Activated T-cell treated with anti-CD3 and anti-CD28 coated beads, Interleukin-2, amount 50 U/mL, for 24 hours (primary cell): ENCODE data around the gene GPC5.

Source experiments
- DNase-seq: peaks from one replicate; pipeline ENCODE4 v3.0.0-alpha.2; 2020
- H3K27ac Mint-ChIP-seq: 2 replicates; pipeline ENCODE4 v1.8.0; 2020; ENCODE audit warnings: mild to moderate bottlenecking, mixed read lengths
- H3K27me3 Mint-ChIP-seq: 2 replicates; pipeline ENCODE4 v1.8.0; 2020; ENCODE audit warnings: mixed read lengths
- H3K36me3 Mint-ChIP-seq: 2 replicates; pipeline ENCODE4 v1.8.0; 2020; ENCODE audit warnings: low read depth, mixed read lengths
- H3K4me1 Mint-ChIP-seq: 2 replicates; pipeline ENCODE4 v1.8.0; 2020; ENCODE audit warnings: low read depth, mixed read lengths
- H3K4me3 Mint-ChIP-seq: 2 replicates; pipeline ENCODE4 v1.8.0; 2020; ENCODE audit warnings: mild to moderate bottlenecking, moderate library complexity, mixed read lengths
- H3K9me3 Mint-ChIP-seq: 2 replicates; pipeline ENCODE4 v1.8.0; 2020; ENCODE audit warnings: mixed read lengths

The GPC5 gene

DNA sequence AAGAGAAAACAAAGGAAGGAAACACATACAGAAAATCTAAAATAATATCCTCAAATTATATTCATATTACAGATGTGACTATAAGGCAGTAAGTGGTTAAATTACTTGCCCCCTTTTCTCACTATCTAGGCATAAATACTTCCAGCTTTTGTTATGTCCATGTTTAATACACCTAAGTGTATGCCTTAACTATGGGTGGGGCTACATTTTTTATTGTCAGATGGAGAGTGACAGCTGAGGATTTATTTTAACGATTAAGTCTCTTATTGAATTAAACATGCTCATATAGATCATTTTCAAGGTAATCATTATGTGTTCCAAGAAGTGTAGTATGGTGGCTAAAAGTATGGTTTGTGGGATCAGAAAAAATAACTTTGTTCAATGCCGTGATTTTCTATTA is 909.3 kb downstream of the GPC5 start:
- Mint-ChIP-seq H3K9me3 (peaks cover 5% of the 10 kb centered on the region), H3K27ac (no peak overlapping the region), H3K4me1 (no peaks in the 10 kb centered on the region), H3K27me3 (no peaks in the 10 kb centered on the region), H3K4me3 (no peak overlapping the region), H3K36me3 (no peaks in the 10 kb centered on the region)
- DNase-seq: no peak

DNA sequence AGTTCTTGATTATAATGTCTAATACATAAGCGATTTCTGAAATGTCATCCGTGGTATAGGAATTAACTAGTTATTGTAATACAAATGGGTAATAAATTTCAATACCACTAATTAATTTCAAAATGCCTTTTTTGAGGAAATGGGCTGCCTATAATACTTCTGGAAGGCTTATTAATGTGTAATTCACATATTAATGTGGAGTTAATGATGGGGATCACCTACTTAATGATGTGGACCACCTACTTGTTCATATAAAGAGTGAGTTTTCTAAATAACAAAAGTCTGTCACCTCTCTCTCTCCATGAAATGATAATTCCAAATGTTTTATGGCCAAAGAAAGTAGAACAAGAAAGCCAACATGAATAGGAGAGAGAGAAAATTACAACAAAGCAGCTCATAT is 914.4 kb downstream of the GPC5 start:
- H3K27me3 Mint-ChIP-seq: no peaks in the 10 kb centered on the region
- no peaks in the 10 kb centered on the region for H3K36me3 Mint-ChIP-seq
- H3K4me3 Mint-ChIP-seq: no peak overlapping the region

DNA sequence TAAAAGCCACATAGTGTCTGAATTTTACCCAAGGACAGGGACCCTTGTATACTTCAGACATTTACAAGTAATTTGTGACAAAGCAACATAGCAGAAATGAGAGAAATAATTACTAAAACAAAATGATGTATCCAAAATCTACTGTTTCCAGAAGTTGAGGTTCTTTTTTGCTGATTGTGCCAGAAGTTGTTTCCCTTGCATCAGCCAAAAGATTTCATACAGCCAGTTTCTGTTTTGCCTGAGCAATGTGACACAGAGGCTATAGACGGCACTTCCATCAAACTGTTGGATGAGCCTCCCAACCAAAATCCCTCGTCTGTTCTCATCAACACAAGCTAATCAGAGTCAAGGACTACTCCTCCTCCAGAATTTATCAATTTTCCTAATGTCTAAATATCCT is 915.0 kb downstream of the GPC5 start:
- peaks cover 2% of the 10 kb centered on the region for H3K9me3 Mint-ChIP-seq
- H3K36me3 Mint-ChIP-seq: no peaks in the 10 kb centered on the region
- DNase-seq: no peak
- no peaks in the 10 kb centered on the region for H3K27me3 Mint-ChIP-seq
- H3K27ac Mint-ChIP-seq: no peak overlapping the region
- no peak overlapping the region for H3K4me3 Mint-ChIP-seq
- no peaks in the 10 kb centered on the region for H3K4me1 Mint-ChIP-seq

More for the DNA sequence above, 914.4 kb downstream of the GPC5 start:
- Mint-ChIP-seq H3K4me1 (no peaks in the 10 kb centered on the region), H3K9me3 (peaks cover 3% of the 10 kb centered on the region), H3K27ac (no peak overlapping the region)
- DNase-seq: no peak

DNA sequence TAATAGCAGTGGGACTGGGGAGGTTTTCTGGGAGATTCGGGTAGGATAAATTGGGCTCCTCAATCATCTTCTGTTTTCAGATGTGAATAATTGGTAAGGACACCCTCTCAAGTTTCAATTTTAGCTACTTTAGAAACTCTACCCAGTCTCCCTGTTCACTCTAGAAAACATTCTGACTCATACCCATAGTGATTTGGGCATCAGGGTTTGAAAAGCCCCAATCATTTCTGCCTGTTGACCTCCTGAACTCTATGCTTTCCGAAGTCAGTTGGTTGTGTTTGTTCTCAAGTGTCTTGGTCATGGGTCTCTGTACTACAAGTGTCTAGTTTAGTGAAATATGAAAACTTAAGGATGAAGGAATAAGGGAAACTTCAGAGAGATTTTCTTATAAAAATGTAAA is 916.8 kb downstream of the GPC5 start:
- Mint-ChIP-seq H3K4me1 (no peaks in the 10 kb centered on the region), H3K27ac (no peak overlapping the region), H3K27me3 (no peaks in the 10 kb centered on the region), H3K4me3 (no peak overlapping the region), H3K9me3 (peaks cover 2% of the 10 kb centered on the region), H3K36me3 (no peaks in the 10 kb centered on the region)
- no peak for DNase-seq

DNA sequence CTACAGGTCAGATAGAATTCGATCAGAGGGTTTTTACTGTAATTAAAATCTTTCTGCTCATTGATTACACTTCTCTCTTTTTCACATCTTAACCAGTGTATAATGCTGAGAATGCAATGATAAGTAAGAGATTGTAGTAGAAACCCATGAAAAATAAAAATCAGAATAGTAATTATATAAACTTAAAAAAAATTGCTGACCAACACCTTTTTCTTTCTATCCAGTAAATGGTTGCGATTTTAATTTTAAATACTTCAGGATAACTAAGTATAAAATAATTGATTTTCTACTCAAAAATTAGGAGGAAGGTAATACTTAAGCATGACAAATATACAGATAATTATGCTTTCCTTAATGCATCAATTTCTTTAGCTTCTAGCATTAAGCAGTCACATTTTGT is 917.6 kb downstream of the GPC5 start:
- peaks cover 2% of the 10 kb centered on the region for H3K9me3 Mint-ChIP-seq
- H3K4me3 Mint-ChIP-seq: no peak overlapping the region
- H3K36me3 Mint-ChIP-seq: no peaks in the 10 kb centered on the region
- H3K27ac Mint-ChIP-seq: no peak overlapping the region
- no peaks in the 10 kb centered on the region for H3K27me3 Mint-ChIP-seq
- no peak for DNase-seq
- H3K4me1 Mint-ChIP-seq: no peaks in the 10 kb centered on the region

DNA sequence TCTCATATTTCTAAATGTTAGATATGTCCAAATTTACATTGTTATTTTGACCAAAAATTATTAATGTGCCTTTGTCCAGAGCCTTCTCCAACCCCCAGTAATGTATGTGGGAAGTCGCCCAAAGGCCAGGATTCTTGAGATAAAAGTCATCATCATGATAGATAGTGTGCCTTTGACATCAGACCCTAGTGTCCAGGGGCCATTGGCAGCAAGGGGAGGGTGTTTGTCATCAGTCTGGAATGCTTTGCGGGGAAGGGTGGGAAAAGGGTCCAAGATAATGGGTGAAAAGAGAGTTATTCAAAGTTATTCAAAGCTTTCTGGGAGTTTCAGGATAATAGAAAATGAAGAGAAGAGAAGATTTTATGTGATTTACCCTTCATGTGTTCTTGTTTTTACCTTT is 918.6 kb downstream of the GPC5 start:
- Mint-ChIP-seq H3K36me3 (no peaks in the 10 kb centered on the region), H3K27me3 (no peaks in the 10 kb centered on the region), H3K4me3 (no peak overlapping the region), H3K9me3 (peaks cover 2% of the 10 kb centered on the region), H3K4me1 (no peaks in the 10 kb centered on the region), H3K27ac (no peak overlapping the region)
- no peak for DNase-seq

DNA sequence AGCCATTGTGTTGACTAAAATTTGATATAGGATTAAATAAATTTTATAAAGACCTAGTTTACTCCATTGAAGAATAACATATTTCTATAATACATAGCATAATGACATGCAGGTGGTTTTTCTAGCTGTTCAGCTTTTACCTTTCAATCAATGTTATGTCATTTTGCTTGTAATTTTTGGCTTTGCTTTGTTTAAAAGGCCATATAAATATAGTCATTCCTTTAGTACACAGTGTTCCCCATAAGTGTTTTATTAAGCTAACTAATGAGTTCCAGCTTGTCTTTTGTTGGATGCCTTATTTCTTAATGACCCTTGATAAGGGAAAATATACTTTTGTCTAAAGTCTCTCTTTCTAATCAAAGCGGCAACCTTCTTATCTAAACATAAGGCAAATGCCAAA is 921.9 kb downstream of the GPC5 start:
- Mint-ChIP-seq H3K27me3 (no peaks in the 10 kb centered on the region), H3K4me1 (no peaks in the 10 kb centered on the region), H3K9me3 (no peaks in the 10 kb centered on the region), H3K4me3 (no peak overlapping the region), H3K36me3 (no peaks in the 10 kb centered on the region), H3K27ac (no peak overlapping the region)
- no peak for DNase-seq

DNA sequence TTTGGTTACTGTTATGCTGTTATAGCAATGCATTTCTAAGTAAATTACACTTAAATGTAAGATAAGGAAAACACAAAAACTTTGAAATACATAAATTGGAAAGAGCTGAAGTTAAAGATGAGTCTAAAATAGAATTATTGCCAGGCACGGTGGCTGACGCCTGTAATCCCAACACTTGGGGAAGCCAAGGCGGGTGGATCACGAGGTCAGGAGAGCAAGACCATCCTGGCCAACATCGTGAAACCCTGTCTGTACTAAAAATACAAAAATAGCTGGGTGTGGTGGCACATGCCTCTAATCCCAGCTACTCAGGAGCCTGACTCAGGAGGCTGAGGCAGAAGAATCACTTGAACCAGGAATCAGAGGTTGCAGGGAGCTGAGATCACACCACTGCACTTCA is 922.8 kb downstream of the GPC5 start:
- no peaks in the 10 kb centered on the region for H3K27me3 Mint-ChIP-seq
- no peak overlapping the region for H3K27ac Mint-ChIP-seq
- H3K36me3 Mint-ChIP-seq: no peaks in the 10 kb centered on the region
- H3K9me3 Mint-ChIP-seq: no peaks in the 10 kb centered on the region
- no peak for DNase-seq
- no peaks in the 10 kb centered on the region for H3K4me1 Mint-ChIP-seq
- no peak overlapping the region for H3K4me3 Mint-ChIP-seq

- H3K4me1 Mint-ChIP-seq: no peaks in the 10 kb centered on the region
- H3K4me3 Mint-ChIP-seq: no peak overlapping the region
- no peak for DNase-seq
- H3K27ac Mint-ChIP-seq: no peak overlapping the region
- H3K9me3 Mint-ChIP-seq: peaks cover 13% of the 10 kb centered on the region
- H3K36me3 Mint-ChIP-seq: no peaks in the 10 kb centered on the region
- H3K27me3 Mint-ChIP-seq: no peaks in the 10 kb centered on the region
Measured at GRCh38 chr13:92345627-92346026, 947.2 kb downstream of the GPC5 start.

DNA sequence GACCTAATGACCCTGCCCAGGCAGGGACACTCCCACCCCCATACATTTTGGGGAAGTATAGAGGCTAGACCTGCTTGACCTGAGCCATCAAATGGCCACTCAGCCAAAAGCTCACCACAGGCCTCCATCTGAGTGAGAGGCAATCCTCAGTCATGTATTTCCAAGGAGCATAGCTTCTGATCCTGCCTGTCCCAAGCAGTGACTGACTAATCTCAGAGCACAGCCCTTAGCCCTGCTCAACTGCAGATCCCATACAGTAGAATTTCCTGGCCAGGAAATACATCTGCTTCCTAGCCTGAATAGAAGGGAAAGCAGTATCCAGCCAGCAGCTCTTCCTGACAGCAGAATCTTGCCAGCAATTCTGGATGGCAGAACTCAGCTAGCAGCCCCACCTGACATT is 947.6 kb downstream of the GPC5 start:
- no peak overlapping the region for H3K4me3 Mint-ChIP-seq
- DNase-seq: no peak
- H3K4me1 Mint-ChIP-seq: no peaks in the 10 kb centered on the region
- H3K36me3 Mint-ChIP-seq: no peaks in the 10 kb centered on the region
- H3K27ac Mint-ChIP-seq: no peak overlapping the region
- H3K9me3 Mint-ChIP-seq: peaks cover 13% of the 10 kb centered on the region
- H3K27me3 Mint-ChIP-seq: no peaks in the 10 kb centered on the region

GRCh38 chr13:92354583-92354982 is 956.2 kb downstream of the GPC5 start:
- no peaks in the 10 kb centered on the region for H3K4me1 Mint-ChIP-seq
- DNase-seq: no peak
- H3K36me3 Mint-ChIP-seq: no peaks in the 10 kb centered on the region
- H3K27ac Mint-ChIP-seq: no peak overlapping the region
- no peak overlapping the region for H3K4me3 Mint-ChIP-seq
- H3K9me3 Mint-ChIP-seq: peaks cover 7% of the 10 kb centered on the region
- H3K27me3 Mint-ChIP-seq: no peaks in the 10 kb centered on the region

GRCh38 chr13:92355213-92355612 is 956.8 kb downstream of the GPC5 start:
- DNase-seq: no peak
- Mint-ChIP-seq H3K27ac (no peak overlapping the region), H3K36me3 (no peaks in the 10 kb centered on the region), H3K9me3 (peaks cover 7% of the 10 kb centered on the region), H3K4me1 (no peaks in the 10 kb centered on the region), H3K4me3 (no peak overlapping the region), H3K27me3 (no peaks in the 10 kb centered on the region)

DNA sequence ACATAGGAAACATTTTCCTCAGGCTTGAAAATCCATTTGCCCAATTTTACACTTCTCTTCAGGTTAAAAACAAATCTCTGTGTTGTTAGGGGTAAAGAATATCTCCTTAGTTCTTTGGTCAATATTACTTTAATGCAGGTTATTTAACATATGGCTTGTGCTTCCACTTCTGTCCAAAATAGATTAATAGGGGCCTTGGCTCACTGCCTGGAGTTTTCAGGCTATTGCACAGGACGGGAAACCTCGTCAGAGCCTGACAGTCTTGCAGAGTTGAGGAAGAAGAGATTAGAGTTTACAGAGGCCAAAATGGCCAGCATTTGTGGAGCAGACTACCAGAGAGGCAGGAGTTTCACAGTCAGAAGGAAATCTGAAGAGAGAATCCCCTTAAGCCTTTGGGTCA is 964.3 kb downstream of the GPC5 start:
- no peak for DNase-seq
- H3K27ac Mint-ChIP-seq: no peak overlapping the region
- no peaks in the 10 kb centered on the region for H3K27me3 Mint-ChIP-seq
- H3K4me1 Mint-ChIP-seq: no peaks in the 10 kb centered on the region
- no peak overlapping the region for H3K4me3 Mint-ChIP-seq
- peaks cover 7% of the 10 kb centered on the region for H3K9me3 Mint-ChIP-seq
- no peaks in the 10 kb centered on the region for H3K36me3 Mint-ChIP-seq

DNA sequence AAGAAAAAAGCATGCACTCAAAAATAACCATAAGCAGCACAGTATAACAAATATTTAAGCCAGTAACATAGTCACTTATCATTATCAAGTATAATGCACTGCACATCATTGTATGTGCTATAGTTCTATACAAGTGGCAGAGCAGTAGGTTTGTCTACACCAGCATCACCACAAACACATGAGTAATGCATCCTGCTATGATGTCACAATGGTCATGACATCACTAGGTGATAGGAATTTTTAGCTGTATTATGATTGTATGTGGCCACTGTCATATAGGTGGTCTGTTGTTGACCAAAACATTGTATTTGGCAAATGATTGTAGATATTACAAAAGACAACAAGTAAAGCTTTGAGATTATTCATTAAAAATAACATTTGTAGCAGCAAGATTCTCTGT is 967.5 kb downstream of the GPC5 start:
- Mint-ChIP-seq H3K4me3 (no peak overlapping the region), H3K4me1 (no peaks in the 10 kb centered on the region), H3K27me3 (no peaks in the 10 kb centered on the region), H3K36me3 (no peaks in the 10 kb centered on the region), H3K9me3 (peaks cover 7% of the 10 kb centered on the region), H3K27ac (no peak overlapping the region)
- no peak for DNase-seq

DNA sequence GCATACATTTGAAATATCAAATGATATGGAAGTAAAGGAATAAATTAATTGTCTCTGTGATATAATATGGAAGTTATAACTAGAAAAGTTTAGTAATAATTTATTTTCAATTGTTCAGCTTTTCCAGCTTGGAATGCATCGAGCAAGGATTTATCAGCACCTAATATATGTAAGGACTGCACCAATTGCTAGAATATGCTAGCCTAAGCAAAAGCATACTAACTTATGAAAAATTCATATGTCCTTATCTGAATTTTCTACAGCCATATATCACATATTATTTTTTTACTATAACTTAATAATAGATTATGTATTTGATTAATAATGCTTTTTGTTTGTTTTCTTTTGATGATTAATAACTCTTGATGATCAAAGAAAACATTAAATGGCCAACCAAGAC is 979.0 kb downstream of the GPC5 start:
- peaks cover 6% of the 10 kb centered on the region for H3K9me3 Mint-ChIP-seq
- H3K27ac Mint-ChIP-seq: no peak overlapping the region
- H3K27me3 Mint-ChIP-seq: no peaks in the 10 kb centered on the region
- H3K36me3 Mint-ChIP-seq: no peaks in the 10 kb centered on the region
- no peak overlapping the region for H3K4me3 Mint-ChIP-seq
- DNase-seq: no peak
- no peaks in the 10 kb centered on the region for H3K4me1 Mint-ChIP-seq

- DNase-seq: no peak
- no peaks in the 10 kb centered on the region for H3K4me1 Mint-ChIP-seq
- H3K27ac Mint-ChIP-seq: no peak overlapping the region
- peaks cover 6% of the 10 kb centered on the region for H3K9me3 Mint-ChIP-seq
- no peak overlapping the region for H3K4me3 Mint-ChIP-seq
- H3K36me3 Mint-ChIP-seq: no peaks in the 10 kb centered on the region
- no peaks in the 10 kb centered on the region for H3K27me3 Mint-ChIP-seq
Measured at GRCh38 chr13:92379371-92379770, 981.0 kb downstream of the GPC5 start.
